Stimulated activated CD8-positive, alpha-beta memory T cell treated with anti-CD3 and anti-CD28 coated beads, Interleukin-7, amount 100 ng/mL, for 4 hours (primary cell): ENCODE results near the gene TUBB8.
A peak's percentile ranks its signal among the peaks of the same experiment; 100 is the strongest.
"Not testable (repeated sequence)": the region's sequence is repeated elsewhere in the genome, so short reads cannot be mapped to it uniquely, and the experiment has no call there.

Experiments used
- DNase-seq, 2 donors: peaks; one replicate each; pipeline ENCODE4 v3.0.0-alpha.2; 2020; ENCODE audit warnings: low read depth in 2 of 2

TUBB8 gene

DNA sequence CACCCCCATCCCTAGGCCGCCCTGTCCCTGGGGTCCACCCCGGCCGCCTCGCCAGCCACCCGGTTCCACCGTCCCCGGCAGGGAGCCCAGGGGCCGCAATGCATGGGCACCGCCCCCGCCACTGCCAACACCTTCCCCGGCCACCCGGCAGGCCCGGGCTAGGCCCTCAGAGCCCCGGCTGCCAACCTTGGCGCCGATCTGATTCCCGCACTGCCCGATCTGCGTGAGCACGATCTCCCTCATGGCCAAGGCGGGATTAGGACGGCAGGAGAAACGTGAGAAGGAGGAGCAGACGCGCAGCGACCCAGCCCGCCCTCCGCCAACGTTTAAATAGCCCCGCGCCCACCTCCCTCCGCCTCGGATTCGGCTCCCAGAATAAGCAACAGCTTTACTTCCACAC lies at the start of gene TUBB8:
Gene TUBB8, minus strand, starts transcription at position 301 of the 400 bp plus-strand sequence. Its CDS starts 58 bp downstream, at position 243.
- no peak for DNase-seq

- DNase-seq: no peak
Observed at GRCh38 chr10:96466-96865, 47.4 kb upstream of the TUBB8 start.

DNA sequence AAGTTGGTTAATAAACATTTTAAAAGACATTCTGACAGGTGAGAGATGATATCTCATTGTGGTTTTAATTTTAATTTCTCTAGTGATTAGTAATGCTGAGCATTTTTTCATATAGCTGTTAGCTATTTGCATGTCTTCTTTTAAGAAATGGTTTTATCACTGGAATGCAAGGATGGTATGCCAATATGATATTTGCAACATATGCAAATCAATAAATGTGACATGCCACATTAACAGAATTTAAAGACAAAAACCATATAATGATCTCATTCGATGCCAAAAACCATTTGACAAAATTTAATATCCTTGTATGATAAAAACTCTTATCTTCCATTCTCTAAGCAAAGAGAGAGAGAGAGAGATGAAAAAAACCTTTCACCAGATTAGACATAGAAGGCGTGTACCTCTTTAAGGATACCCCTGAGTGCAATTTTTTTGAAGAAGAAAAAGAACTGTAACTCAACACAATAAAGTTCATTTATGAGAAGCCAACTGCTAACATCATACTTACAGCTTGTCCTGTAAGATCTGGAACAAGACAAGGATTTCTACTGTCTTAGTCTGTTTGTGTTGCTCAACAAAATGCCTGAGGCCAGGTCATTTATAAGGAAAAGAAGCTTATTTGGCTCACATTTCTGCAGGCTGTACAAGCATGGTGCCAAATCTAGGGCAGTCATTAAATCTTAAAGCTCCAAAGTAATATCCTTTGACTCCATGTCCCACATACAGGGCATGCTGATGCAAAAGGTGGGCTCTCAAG lies 46.4 kb upstream of the TUBB8 start:
- no peak for DNase-seq

DNA sequence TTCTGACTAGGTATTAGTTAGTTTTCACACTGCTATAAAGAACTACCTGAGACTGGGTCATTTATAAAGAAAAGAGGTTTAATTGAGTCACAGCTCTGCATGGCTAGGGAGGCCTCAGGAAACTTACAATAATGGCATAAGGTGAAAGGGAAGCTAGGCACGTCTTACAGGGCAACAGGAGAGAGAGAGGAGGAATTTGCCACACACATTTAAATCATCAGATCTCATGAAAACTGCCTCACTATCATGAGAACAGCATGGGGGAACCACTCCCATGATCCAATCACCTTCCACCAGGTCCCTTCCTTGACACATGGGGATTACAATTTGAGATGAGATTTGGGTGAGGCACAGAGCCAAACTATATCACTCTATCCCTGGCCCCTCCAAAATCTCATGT lies 45.5 kb upstream of the TUBB8 start:
- DNase-seq: no peak

GRCh38 chr10:92846-93245 lies 43.8 kb upstream of the TUBB8 start:
- no peak for DNase-seq

DNA sequence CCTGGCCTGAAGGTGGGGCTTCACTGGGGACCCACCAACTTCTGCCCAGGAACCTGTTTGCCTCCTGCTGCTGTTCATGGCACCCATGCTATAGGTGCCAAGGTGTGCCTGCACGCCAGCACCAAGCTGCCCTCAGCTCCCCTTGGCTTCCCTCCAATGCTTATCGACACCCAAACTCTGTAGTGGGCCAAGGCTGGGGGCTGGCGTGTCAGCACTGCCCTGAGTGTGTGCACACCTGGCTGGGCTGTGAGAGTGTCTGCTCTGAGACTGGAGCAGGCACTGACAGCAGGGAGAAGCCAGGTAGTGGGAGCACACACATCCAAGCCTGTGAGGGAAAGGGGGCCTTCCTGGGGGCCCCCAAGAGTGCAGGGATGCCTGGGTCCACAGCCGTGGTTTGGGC lies 43.1 kb upstream of the TUBB8 start:
- no peak for DNase-seq

GRCh38 chr10:91313-91712 lies 42.2 kb upstream of the TUBB8 start:
- no peak for DNase-seq

DNA sequence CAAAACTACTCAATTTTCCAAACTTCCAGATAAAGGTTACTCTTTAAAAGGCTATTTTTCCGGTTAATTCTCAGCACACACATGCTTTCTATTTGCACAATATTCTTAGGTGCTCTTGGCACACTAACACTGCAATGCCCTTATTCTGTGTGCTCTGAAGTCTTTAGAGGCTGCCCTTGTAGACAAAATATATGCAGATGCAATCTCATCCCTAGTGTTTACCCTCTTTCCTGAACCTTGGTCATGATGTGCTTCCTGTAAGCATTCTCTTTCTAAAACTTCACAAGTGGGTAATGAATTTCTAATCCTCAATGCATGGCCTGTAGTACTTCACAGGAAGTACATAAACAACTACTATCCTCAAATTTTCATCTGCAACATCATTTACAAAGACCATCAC lies 41.1 kb upstream of the TUBB8 start:
- no peak for DNase-seq

DNA sequence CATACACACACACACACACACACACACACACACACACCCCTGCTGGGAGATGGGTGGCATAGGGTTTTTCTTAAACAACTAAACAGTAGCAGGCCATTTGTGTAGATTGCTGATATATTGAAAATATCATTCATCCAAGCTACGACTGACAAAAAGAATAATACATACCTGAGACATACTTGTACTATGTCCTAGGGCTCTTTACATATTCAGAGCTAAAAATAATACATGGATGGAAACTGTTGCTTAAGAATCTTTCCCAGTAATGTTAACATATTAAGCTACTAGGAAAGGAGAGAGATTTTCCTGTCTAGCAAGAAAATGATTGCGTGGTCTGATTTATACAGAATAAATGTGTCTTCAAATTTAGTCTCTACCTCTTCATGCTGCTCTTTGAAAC lies 40.2 kb upstream of the TUBB8 start:
- DNase-seq: no peak

GRCh38 chr10:88253-88652 lies 39.2 kb upstream of the TUBB8 start:
- no peak for DNase-seq

- no peak for DNase-seq
Observed at GRCh38 chr10:87177-88080, 38.3 kb upstream of the TUBB8 start.

GRCh38 chr10:86031-86430 lies 36.9 kb upstream of the TUBB8 start:
- DNase-seq: no peak

GRCh38 chr10:85044-85443 lies 35.9 kb upstream of the TUBB8 start:
- DNase-seq: no peak

DNA sequence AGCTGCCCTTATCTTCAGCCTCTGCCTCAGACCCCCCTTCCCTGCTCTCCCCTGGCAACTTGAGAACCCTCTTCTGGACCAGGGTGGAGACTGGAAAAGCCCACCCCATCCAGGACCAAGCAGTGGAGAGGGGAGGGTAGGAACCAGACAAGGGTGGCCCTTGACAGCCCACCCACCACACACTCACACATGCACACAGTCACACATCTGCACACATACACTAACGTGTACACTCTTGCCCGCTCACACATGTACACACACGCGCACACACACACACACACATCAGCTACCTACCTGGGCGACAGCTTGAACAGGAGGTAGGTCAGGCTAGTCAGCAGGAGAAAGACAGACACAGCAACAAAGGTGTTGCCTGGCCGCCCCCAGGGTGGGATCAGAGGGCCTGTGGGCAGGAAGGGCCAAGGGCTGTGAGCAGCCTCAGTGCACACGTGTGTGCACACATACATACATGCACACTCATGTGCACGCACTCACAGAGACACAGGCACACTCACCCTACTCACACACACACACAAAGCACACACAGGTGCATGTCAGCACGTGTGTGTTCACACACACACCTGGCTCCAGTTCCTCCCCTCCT lies 34.9 kb upstream of the TUBB8 start:
- no peak for DNase-seq

DNA sequence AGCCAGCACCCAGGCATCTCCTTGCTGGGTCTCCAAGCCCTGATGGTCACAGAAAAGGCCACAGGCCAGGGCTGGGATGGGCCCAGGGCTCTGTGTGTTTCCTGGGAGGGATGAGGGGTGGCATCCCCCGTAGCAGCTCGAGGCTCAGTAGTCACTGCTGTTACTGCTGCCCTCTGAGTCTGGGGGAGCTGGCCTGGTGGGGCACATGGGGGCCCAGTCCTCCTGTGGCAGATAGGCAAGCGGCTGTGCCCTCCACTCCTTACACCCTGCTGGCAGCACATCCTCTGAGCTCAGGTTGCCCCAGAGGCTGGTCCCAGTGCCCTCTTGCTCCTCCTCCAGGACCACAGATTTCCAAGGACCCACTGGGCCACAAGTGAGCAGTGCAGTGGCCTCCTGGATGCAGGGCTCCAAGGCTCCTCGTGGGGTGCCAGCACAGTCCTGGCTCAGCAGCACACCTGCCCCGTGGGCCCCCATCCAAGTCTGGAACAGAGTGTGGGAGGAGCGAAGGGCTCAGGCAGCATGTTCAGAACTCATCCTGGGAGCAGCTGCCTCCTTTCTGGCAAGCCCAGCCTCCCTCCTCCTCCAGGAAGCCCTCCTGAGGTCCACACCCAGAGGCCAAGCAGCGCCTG lies 31.5 kb upstream of the TUBB8 start:
- DNase-seq: no peak

DNA sequence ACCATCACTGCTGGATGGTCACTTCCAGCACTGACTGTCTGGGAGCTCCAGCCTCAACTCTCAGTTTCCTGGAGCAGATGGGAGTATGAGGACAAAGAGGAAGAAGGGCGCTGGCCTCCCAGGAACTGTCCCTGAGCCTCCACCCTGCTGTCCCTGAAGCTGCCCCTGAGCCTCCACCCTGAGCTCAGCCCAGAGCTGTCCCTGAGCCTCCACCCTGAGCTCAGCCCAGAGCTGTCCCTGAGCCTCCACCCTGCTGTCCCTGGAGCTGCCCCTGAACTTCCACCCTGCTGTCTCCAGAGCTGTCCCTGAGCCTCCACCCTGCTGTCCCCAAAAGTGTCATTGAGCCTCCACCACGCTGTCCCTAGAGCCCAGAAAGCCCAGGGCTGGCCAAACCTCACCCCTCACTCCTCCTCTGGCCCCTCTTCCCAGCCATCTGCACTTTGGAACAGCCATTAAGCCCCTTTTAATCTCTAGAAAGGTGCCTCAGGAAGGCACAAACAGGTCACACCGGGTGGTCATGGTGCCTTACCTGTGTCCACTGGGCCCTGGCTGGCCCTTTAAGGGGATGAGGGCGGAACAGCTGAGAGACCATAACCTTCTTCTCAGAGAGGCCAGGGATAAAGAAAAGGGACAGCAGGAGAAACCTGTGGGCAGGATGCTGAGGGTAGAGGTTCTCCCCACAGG lies 30.6 kb upstream of the TUBB8 start:
- DNase-seq: no peak

- no peak for DNase-seq
Observed at GRCh38 chr10:78556-78955, 29.5 kb upstream of the TUBB8 start.

DNA sequence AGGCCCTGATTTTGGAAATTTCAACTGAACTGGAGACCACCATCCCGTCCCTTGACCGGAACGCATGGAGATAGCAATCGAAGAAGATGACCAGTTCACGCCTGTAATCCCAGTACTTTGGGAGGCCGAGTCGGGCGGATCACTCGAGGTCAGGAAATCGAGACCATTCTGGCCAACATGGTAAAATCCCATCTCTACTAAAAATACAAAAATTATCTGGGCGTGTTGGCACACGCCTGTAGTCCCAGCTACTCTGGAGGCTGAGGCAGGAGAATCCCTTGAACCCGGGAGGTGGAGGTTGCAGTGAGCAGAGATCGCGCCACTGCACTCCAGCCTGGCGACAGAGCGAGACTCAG lies 25.1 kb upstream of the TUBB8 start:
- not testable (repeated sequence) for DNase-seq

GRCh38 chr10:73543-74265 lies 24.6 kb upstream of the TUBB8 start:
- peak in 1 of 2 donors; percentile 25 for DNase-seq

DNA sequence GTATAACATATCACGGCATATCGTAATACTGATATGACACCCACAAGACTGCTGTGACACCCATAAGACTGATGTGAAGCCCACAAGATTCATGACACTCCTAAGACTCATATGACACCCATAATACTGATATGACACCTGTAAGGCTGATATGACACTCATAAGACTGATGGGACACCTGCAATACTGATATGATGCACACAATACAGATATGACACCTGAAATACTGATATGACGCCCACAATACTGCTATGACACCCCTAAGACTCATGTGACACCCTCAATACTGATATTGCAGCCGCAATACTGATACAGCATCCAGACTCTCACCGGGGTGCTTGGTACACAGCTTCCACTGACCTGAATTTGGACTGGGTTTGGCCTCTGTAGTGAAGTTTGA lies 19.1 kb upstream of the TUBB8 start:
- not testable (repeated sequence) for DNase-seq

- DNase-seq: not testable (repeated sequence)
Observed at GRCh38 chr10:49926-50325, 830 bp upstream of the TUBB8 start.
